AG20443 (cell line): ENCODE data around the gene LRRC32.
A peak's percentile ranks its signal among the peaks of the same experiment; 100 is the strongest.

Experiments
- DNase-seq: peaks from one replicate; pipeline ENCODE4 v3.0.0; 2012; ENCODE audit warnings: low spot score, mixed read lengths

LRRC32 gene

DNA sequence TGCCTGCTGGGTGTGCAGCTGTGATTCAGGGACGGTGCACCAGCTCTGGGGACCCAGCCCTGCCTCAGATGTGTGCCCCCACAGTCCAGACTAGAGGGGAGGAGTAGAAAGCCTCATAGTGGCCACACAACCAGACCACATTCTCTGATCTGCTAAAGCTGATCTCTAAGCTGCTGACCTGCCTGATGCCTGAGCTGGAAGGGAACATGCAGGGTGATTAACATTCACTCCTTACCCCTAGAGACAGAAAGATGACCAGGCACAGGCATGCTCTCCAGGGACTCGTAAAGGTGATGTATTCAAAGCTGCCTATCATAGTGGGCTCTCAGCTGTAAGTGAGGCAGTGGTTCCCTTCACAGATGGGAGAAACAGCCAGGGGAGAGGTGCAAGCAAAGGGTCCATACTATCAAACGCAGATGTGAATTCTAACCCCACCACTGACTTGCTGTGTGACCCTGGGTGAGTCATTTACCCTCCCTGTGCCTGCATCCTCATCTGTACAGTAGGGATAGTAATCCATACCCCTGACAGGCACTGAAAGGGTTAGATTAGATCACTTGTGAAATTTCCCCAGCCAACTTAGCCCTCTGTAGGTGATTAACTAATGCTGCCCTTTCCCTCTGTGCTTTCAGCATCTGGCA, 29.0 kb upstream of the LRRC32 start:
- no peak for DNase-seq

DNA sequence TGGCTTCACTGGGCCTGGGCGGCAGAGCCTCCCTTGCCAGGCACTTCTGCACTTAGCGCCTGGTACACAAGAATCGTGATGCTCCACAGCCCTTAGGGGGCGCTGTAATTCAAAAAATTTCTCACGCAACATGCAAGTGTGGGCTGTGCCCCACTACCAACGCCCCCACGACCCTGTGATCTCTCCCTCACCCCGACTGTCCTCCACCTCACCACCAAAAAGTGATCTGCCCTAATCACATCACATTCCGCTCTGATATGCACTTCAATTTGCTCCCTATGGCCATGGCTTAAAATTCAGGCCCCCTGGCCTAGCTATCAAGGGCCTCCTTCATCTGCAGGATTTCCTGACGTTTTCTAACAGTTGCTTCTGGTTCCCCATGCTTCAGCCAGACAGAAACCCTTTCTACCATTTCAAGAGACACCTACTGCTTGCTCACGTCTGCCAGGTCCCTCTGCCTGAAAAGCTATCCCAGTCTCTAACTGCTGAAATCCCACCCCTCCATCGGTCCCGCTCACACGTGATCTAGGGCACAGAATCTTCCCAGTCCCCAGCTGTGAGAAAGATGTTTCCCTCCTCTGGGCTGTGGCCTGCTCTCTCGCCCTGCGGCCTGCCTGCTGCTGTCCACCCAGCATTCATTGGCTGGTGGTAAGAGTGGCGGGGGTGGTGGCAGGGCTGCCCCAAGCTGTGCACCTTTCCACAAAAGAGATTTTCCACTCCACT, 27.9 kb upstream of the LRRC32 start:
- no peak for DNase-seq

DNA sequence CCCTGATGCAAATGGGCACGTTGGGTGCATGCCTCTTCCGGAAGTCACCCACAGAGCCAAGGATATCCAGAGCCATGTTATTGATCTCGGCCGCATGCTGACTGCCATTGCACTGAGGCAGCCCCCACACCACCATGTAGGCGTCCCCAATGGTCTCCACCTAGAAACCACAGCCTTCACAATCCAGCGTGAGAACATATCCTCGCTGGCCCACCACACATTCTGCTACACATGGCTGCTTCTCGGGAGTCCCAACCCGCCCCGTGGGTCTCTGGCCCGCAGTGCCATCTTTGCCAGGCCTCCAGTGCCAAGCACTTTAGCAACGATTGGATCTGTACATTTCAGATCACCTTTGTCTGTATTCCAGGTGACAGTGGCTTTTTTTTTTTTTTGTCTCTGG, 26.2 kb upstream of the LRRC32 start:
- DNase-seq = no peak

DNA sequence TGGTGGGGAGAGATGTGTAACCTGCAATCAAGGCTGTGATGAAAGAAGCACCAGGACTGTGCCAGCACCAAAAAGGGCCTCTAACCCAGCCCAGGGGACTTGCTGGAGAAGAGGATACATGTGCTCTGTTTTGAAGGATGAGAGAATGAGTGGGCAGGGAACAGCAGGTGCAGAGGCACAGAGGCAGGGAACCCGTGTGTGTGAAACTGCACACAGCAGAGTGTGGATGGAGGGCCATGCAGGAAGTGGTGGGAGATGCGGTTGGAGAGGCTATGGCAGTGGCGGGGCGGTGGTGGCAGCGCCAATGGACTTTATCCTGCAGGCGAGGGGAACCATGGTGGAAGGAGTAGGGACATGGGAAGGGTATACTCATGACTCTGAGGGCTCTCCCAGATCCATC, 25.2 kb upstream of the LRRC32 start:
- no peak for DNase-seq

DNA sequence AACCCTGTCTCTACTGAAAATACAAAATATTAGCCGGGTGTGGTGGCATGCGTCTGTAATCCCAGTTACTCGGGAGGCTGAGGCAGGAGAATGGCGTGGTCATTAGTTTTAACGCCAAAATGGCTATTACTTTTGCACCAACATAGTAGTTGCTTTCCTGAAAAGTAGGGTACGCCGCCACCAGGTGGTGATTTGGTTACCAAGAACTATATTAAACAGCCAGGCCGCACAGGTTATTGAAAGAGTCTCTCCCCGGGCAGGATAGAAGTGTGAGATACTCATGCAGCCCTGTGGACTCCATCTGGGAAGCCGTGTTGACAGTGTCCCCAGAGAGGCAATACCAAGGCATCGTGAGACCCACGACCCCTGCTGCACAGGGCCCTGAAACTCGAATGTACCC, 24.6 kb upstream of the LRRC32 start:
- no peak for DNase-seq

DNA sequence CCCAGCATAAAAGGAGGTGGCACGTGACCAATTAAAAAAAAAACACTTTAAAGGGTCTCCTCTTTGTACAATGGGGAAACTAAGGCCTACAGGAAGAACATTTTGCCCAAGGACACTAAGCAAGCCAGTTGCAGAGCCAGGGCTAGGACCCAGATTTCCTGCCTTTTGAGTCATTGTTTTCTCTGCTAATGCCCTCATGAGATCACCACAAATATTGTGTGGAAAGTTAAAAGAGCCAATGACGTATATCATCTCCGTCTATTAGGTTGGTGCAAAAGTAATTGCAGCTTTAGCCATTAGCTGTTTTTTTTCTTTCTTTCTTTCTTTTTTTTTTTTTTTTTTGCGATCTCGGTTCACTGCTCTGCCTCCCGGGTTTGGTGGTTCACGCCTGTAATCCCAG, 24.1 kb upstream of the LRRC32 start:
- DNase-seq = peak; percentile 76

DNA sequence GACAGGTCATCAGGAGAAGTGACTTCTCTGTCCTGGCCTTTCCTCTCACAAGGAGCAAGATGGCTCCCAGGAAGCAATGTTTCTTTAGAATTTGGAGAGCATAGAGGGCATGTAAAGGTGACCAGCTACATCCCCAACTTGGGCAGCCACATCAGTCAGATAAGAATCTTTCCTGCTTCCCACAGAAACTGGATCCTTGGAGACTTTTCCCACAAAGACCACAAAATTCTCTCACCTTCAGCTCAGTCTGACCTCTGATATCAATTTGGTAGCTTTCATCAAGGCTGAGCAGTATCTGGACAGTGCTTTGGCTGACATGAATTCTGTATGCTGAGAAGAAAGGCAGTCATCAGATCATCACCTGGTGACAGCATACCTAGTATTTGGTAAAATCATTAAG, 23.3 kb upstream of the LRRC32 start:
- DNase-seq = no peak

DNA sequence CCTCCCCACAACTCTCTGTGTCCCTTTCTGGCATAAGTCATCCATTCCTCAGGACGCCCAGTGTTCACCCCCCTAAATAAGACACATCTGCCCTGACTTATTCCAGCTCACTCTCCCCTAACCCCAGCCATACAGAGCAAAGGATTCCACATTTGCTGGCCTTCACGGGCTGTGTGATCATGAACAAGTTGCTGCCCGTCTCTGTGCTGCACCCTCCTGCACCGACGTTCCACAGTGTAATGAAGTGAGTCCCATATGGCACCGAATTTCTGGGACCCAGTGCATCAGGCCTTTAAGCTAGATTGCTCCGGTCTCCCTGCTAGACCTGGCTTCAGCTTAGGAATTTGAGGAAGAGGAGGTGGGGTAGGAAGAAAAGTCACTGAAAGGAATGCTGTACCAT, 22.4 kb upstream of the LRRC32 start:
- DNase-seq = no peak

DNA sequence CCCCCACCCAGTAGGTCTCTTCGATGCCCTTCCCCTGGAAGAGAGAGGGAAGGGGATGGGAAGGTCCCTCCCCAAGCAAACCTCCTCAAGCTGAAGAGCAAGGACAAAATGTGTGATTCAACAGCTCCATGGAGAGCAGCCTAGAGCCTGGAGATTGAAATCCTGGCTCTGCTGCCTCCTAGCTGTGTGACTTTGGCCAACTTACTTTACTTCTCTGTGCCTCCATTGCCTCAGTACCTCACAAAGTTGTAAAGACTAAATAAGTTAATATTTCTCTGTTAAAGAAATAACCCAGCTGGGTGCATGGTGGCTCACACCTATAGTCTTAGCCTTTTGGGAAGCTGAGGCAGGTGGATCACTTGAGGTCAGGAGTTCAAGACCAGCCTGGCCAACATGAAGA, 21.1 kb upstream of the LRRC32 start:
- no peak for DNase-seq

DNA sequence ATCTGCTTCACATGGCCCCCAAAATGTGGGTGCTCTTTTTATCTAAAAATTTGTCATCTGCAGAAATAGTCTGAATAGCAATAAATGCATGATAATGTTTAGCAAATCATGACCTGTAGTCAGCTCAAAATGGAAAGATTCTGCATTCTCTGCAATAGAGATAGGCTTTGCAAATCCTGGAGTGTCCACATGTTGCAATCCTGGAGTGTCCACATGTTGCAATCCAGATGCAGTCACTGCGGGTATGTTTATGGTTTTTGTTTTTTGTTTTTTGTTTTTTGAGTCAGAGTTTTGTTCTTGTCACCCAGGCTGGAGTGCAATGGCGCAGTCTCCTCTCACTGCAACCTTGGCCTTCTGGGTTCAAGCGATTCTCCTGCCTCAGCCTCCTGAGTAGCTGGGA, 20.2 kb upstream of the LRRC32 start:
- peak; percentile 84 for DNase-seq

DNA sequence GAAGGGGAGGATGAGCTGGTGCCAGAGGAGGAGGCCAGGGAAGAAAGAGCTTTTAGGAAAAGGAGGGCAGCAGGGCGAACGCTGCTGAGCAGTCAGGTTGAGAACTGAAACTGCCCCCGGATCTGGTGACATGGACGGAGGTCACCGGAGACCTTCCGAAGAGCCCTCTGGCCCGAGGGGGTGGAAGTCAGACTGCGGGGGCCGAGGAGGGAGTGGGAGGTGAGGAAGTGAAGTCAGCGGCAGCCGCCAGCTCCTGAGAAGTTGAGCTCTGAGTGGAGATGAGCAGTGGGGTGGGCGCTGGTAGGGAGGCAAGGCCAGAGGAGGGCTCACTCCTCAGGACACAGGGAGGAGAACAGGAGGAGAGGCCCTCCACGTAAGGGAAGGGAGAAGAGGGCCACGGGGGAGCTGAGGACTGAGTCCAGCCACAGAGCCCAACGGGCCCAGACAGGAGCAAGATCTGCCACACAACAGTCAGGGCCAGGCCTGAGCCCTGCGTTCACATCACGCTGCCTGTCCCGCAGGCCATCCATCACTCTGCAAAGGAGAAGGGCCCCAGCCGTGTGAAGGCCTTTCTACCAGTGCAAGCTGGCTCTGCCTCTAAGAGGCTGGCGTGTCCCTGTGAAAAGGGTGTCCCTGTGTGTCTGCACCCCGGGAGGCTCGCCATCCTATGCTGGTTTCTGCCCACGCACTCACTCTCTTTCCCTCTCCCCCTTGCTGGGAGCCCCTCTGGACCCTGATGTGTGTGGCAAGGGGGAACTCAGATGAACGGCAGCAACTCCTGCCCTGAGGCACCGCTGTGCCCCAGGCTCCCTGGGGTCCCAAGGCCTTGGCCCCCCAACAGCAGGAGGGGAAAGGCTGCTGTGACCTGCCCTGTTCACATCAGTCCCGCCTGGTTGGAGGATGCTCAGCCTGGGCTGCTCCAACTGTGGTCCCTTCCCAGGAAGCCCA, 19.0 kb upstream of the LRRC32 start:
- DNase-seq = no peak

DNA sequence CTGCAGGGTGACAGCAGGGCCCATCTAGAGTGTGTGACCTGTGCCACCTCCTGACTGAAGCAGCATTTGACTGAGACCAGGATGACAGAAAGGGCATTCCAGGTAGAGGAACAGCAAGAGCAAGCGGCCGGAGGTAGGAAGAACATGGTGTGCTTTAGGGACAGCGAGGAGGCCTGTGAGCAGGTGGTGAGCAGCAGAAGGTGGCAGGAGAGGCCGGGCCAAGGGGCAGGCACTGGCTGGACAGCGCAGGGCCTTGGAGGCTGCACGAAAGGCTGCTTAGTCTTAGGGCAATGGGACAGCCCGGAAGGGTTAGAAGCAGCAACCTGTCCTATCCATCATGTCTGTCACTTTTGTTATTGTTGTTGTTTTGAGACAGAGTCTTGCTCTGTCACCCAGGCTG, 17.6 kb upstream of the LRRC32 start:
- no peak for DNase-seq

DNA sequence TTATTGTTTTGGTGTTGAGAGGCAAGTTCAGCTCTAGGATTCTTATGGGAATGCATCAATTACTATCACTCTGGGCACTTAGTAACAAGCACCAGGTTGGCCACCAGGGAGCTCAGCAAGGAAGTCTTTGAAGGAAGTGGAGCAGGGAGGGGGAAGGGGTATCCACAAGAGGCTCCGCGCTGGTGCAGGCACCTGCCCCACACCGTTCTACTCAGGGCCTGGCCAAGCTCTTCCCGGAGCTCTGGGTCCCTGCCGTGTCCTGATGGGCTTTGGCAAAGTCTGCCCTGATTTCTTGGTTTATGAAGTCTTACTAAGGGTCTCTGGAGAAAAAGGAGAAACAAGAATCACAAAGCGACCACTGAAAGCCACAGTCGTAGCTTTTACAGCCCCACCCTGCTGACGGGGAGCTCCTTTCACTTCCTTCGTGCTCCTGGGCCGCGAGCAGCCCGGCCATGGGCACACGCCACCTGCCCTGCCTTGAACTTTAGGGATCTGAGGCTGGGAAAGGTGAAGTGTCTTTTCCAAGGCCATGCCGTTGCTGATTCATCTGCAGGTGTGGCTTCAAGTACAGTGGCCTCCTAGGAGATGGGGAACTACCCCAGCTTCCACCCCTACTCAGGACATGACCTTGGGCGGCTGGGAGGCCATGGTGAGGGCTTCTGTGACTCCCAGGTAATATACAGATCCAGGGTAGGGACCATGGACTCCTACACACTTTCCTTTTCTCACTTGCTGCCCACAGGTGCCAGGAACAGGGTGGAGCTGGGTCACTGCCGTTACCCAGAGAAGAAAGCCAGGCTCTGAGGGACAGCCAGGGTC, 15.9 kb upstream of the LRRC32 start:
- DNase-seq = no peak

DNA sequence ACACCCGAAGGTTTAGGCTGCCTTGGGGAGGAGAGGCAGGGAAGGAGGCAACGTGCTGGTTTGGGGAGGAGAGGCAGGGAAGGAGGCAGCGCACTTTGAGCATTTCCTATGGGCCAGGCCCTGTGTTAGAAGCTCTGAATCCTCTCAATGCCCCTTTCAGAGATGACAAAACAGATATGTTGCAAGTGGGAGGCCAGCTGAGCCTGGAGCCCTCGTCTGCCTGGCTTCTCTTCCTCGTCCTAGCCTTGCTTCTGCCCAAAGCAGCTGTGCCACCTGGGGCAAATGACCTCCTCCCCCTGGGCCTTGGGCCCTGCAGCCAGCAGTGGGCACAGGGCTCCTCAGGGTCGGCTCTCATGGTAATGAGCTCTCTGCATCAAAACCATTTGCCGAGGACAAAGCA, 15.3 kb upstream of the LRRC32 start:
- no peak for DNase-seq

DNA sequence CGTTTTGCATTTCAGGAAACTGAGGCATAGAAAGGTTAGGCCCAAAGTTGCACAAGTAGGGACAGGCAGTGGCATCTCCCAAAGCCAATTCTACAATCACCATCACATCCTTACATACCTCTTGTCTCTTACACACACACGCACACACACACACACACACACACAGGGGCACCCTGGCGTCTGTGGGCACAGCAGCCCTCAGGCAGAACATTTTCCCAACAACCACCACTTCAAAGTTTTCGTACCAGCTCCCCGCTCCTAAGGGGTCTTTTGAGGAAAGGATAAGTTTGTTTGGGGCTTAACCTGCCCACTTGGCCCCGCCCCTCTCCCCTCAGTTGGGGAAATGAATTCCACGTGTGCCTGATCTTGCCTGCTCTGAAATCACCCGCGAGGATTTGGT, 14.7 kb upstream of the LRRC32 start:
- no peak for DNase-seq

DNA sequence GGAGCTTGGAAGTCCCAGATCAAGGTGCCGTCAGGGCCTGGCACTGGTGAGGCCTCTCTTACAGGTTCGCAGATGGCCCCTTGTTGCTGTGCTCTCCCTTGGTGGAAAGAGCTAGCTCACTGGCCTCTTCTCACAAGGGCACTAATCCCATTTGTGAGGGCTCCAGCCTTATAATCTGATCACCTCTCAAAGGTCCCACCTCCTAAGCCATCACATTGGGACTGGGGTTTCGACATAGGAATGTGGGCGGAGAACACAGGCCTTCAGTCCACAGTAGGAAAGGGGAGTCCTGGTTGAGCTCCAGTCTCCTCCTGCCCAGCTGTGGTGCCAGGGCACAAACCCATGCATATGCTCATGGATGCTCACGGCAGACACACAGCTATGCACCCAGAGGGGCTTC, 14.0 kb upstream of the LRRC32 start:
- DNase-seq = no peak

DNA sequence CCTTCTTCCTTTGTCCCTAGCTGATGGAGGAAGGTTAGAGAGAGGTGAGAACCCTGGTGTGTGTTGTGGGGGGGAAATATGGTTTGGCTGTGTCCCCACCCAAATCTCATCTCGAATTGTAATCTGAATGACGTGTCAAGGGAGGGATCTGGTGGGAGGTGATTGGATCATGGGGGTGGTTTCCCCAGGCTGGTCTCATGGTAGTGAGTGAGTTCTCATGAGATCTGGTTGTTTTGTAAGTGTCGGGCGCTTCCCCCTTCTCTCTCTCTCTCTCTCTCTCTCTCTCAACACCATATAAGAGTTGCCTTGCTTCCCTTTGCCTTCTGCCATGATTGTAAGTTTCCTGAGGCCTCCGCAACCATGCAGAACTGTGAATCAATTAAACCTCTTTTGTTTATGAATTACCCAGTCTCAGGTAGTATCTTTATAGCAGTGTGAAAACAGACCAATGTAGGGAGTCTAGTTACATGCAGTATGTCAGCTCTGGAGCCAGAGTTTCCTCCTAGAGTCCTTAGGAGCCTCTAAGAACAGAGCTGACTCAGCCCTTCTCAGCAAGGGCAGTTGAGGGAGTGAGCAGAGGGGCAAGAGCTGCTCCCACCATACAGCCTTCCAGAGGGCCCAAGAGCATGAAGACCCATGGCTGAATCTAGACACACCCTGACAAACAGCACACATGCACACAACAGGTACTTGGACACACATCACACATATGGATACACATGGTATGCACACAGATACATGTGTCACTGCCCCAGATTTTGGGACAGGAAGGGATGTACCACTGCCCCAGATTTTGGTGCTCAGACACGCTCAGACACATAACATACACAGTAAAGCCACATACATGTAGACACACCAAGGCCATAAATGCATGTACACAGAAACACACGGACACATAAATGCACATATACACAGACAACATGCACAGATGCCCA, 12.9 kb upstream of the LRRC32 start:
- no peak for DNase-seq

DNA sequence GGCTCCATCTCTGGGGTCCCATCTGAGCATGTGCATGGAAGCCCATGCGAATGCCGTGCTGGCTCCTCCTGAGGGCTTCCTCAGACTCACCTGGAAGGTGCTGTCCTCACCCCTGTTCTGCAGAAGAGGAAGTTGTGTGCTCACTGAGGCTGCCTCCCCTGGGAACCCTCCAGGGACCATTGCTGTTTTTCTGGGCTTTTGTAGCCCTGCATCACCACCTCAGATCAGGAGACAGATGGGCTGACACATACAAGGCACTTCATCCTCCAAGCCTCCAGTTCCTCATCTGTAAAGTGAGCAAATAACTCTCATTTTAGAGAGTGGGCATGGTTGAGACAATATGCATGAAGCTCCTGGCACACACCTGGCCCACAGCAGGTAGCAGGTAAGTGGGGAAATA, 12.1 kb upstream of the LRRC32 start:
- DNase-seq = no peak

DNA sequence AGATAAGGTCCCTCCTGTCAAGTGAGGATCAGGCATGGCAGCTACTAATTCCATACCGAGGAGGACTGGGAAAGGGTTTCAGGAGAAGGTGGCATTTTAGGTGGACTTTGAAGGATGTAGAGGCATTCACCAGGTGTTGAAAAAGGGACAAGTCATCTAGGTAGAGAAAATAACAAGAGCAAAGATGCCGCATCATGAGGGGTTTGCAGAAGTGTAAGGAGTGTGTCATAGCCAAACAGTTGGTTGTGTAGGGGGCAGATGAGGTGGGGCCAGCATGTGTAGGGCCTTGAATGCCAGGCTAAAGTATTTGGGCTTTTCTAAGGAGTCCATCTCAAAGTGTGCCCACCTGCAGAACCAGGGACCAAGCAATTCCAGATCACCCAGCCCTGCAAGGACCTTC, 11.6 kb upstream of the LRRC32 start:
- DNase-seq = no peak

DNA sequence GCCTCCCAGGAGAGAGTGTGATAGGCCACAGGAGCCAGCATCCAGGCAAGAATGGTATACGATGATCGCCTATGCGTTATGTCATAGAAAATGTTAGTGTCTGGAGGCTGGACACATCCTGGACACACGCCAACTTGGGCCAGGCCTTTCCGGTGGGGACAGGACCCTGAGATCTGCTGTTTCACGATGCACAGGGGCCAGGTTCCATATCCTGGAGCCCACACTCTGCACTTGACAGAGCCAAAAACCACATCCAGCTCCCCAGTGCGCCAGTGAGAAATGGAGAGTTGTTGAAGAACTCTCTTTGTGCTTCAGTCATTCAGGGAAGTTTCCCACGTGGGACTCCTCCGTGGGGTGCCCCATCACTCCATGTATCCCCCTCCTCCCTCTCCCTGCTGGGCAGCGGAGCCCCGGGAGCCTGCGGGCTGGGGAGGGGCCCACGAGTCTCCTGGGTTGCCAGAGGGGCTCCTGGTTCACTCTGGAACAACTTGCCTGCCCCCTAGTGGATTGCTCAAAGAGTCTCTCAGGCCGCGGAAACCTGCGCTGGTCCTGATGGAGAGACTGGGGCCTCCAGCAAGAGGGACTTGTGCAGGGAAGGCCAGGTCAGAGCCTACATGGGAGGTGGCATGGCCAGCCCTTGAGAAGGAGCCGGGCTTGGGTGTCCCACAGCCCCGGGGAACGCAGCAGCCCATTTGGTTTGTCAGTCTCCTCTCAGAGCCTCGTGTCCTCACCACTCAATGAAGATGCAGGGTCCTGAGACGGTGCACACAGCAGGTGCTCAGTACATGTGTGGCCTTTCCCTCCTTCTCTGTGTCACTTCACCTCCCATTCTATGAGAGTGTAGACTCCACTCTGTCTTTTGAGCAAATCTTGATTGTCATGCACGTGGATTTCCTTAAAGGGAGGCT, 10.2 kb upstream of the LRRC32 start:
- DNase-seq = peak; percentile 86
